Measurements from ENCODE around the gene TOX2. TPM values are rescaled to one million over a fixed set of nuclear protein-coding genes. Genes with fewer than 3 reads are reported as not detected.

The TOX2 gene
- total RNA-seq, 1 experiment from 2014 or later: 1.7 TPM

DNA sequence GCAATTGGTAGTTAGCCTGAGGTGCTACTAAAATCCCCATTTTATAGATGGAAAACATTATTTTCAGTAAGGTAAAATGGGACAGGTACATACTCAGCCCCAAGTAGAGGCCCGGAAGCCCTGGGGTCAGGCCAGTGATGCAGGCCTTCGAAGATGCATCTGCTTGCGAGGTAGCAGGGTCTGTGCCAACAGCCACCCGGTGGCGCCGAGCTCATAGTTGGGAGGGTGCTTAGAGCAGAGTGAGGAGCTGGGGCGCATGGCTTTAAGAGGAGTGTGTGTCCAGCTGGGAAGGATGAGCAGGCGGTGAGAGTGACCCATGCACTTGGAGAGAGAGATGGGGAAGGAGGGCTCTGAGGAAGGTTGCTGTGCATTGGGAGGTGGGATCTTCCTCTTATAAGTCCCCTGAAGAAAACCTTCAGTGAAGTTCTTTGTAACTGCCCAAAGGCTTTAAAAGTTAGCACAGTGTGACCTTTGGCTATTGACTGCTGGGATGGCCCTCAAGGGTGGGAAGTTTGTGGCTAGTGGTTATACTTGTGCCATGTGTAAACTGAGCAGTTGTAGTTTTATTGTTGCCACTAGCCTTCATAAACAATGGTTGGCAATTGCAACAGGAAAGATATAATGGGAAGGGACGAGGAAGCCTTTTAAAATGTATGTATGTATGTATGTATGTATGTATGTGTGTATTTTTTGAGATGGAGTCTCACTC, 71.1 kb downstream of the TOX2 start:
- Histone ChIP-seq H3K9ac (ENCODE audit: extremely low read depth, insufficient read length, low read length) (no peak overlapping the region), H3K56ac (ENCODE audit: insufficient read length, low read depth, low read length) (no peak overlapping the region), H4K91ac (ENCODE audit: insufficient read length, low read depth, low read length) (no peak overlapping the region), H3K4ac (ENCODE audit: low read depth, low read length) (no peak overlapping the region), H3K23me2 (ENCODE audit: insufficient read length, low read depth, low read length, poor library complexity, severe bottlenecking) (no peaks in the 10 kb centered on the region), H2BK20ac (ENCODE audit: low read depth, low read length, poor library complexity, severe bottlenecking) (no peak overlapping the region), H2BK15ac (ENCODE audit: low read depth, low read length) (no peak overlapping the region), H3K9me3 (ENCODE audit: control insufficient read depth, low read depth, low read length) (no peaks in the 10 kb centered on the region), H3K27me3 (ENCODE audit: insufficient read depth, low read length) (no peaks in the 10 kb centered on the region), H3K79me1 (ENCODE audit: insufficient read depth, low read depth, low read length, poor library complexity, severe bottlenecking) (no peaks in the 10 kb centered on the region), H2AK5ac (ENCODE audit: insufficient read length, low read length) (no peak overlapping the region), H3K14ac (ENCODE audit: insufficient read depth, low read length) (no peak overlapping the region), H2AFZ (ENCODE audit: low read length) (no peak overlapping the region), H3K27ac (ENCODE audit: insufficient read length, low read depth, low read length) (no peak overlapping the region), H3T11ph (ENCODE audit: low read length) (no peak overlapping the region), H4K8ac (replicated peaks; ENCODE audit: insufficient read length, low read depth, low read length) (no peak overlapping the region), H3K79me2 (ENCODE audit: insufficient read depth, low read length) (no peaks in the 10 kb centered on the region), H2BK12ac (ENCODE audit: insufficient read length, low read depth, low read length) (no peak overlapping the region), H3K4me1 (ENCODE audit: insufficient read depth, low read length) (no peaks in the 10 kb centered on the region), H4K5ac (ENCODE audit: insufficient read length, low read depth, low read length) (no peak overlapping the region), H3K4me2 (ENCODE audit: insufficient read depth, insufficient read length, low read length) (no peak overlapping the region), H3K18ac (ENCODE audit: insufficient read length, low read depth, low read length) (no peak overlapping the region), H2BK5ac (ENCODE audit: insufficient read length, low read length) (no peak overlapping the region), H4K20me1 (ENCODE audit: control insufficient read depth, insufficient read depth, insufficient read length) (no peaks in the 10 kb centered on the region), H3K23ac (ENCODE audit: insufficient read length, low read depth, low read length) (no peak overlapping the region), H2BK120ac (ENCODE audit: low read depth, low read length, poor library complexity, severe bottlenecking) (no peak overlapping the region)
- Mint-ChIP-seq H3K27me3 (ENCODE audit: low read depth) (no peaks in the 10 kb centered on the region), H3K4me3 (no peak overlapping the region), H3K4me1 (peaks cover 0 to 10% of the 10 kb centered on the region in 2 experiments; a peak in 2 of 4 replicates), H3K36me3 (ENCODE audit: insufficient read depth in 1 of 3, low read depth in 3 of 3) (no peaks in the 10 kb centered on the region; a peak in 1 of 7 replicates), H3K9me3 (peaks cover 0 to 5% of the 10 kb centered on the region in 2 experiments; a peak in 3 of 5 replicates), H3K27ac (no peak overlapping the region)
- TF ChIP-seq, protein P1, sequence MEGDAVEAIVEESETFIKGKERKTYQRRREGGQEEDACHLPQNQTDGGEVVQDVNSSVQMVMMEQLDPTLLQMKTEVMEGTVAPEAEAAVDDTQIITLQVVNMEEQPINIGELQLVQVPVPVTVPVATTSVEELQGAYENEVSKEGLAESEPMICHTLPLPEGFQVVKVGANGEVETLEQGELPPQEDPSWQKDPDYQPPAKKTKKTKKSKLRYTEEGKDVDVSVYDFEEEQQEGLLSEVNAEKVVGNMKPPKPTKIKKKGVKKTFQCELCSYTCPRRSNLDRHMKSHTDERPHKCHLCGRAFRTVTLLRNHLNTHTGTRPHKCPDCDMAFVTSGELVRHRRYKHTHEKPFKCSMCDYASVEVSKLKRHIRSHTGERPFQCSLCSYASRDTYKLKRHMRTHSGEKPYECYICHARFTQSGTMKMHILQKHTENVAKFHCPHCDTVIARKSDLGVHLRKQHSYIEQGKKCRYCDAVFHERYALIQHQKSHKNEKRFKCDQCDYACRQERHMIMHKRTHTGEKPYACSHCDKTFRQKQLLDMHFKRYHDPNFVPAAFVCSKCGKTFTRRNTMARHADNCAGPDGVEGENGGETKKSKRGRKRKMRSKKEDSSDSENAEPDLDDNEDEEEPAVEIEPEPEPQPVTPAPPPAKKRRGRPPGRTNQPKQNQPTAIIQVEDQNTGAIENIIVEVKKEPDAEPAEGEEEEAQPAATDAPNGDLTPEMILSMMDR (conservative IDR thresholded peaks at IDR 0.05): no peak
- DNase-seq: no peak
- WGBS (ENCODE audit: extremely low coverage, insufficient read length, low lambda C conversion rate): no CpG with 5 or more reads among the region's 9 CpGs
